ENCODE data around the gene ZRSR2.
"Not testable (repeated sequence)": the region's sequence is repeated elsewhere in the genome, so short reads cannot be mapped to it uniquely, and the experiment has no call there.

ZRSR2 gene

GRCh38 chrX:15789979-15790768 lies at the start of gene ZRSR2:
TSS of gene ZRSR2 (plus strand) at chrX:15790484. CDS start at chrX:15790496, 12 bp downstream.
- DNase-seq, result peak; percentile 86

- DNase-seq, result no peak
Observed at GRCh38 chrX:15744181-15744867, 46.0 kb upstream of the ZRSR2 start.

GRCh38 chrX:15745179-15745578 lies 45.1 kb upstream of the ZRSR2 start:
- DNase-seq, result no peak

GRCh38 chrX:15746651-15747050 lies 43.6 kb upstream of the ZRSR2 start:
- not testable (repeated sequence) for DNase-seq

- no peak for DNase-seq
Observed at GRCh38 chrX:15747626-15748173, 42.6 kb upstream of the ZRSR2 start.

- no peak for DNase-seq
Observed at GRCh38 chrX:15748841-15749240, 41.4 kb upstream of the ZRSR2 start.

- no peak for DNase-seq
Observed at GRCh38 chrX:15749642-15750610, 40.4 kb upstream of the ZRSR2 start.

- no peak for DNase-seq
Observed at GRCh38 chrX:15750611-15751154, 39.6 kb upstream of the ZRSR2 start.

GRCh38 chrX:15751155-15751819 lies 39.0 kb upstream of the ZRSR2 start:
- DNase-seq, result no peak

GRCh38 chrX:15755091-15755490 lies 35.2 kb upstream of the ZRSR2 start:
- DNase-seq, result no peak

GRCh38 chrX:15758140-15758539 lies 32.1 kb upstream of the ZRSR2 start:
- DNase-seq, result no peak

GRCh38 chrX:15759886-15760285 lies 30.4 kb upstream of the ZRSR2 start:
- DNase-seq, result not testable (repeated sequence)

- no peak for DNase-seq
Observed at GRCh38 chrX:15761564-15762191, 28.6 kb upstream of the ZRSR2 start.

GRCh38 chrX:15769300-15769954 lies 20.9 kb upstream of the ZRSR2 start:
- DNase-seq, result no peak

GRCh38 chrX:15781961-15782699 lies 8.2 kb upstream of the ZRSR2 start:
- DNase-seq, result no peak

GRCh38 chrX:15785176-15785750 lies 5.0 kb upstream of the ZRSR2 start:
- no peak for DNase-seq

- no peak for DNase-seq
Observed at GRCh38 chrX:15786915-15787314, 3.4 kb upstream of the ZRSR2 start.

- DNase-seq, result no peak
Observed at GRCh38 chrX:15790769-15791290, 546 bp downstream of the ZRSR2 start.

- DNase-seq, result no peak
Observed at GRCh38 chrX:15797707-15798106, 7.4 kb downstream of the ZRSR2 start.

- DNase-seq, result no peak
Observed at GRCh38 chrX:15804563-15804962, 14.3 kb downstream of the ZRSR2 start.
